HG03103 (cell line): ENCODE measurements around the gene ATG9A.
A peak's percentile ranks its signal among the peaks of the same experiment; 100 is the strongest.
"Not testable (repeated sequence)": the region's sequence is repeated elsewhere in the genome, so short reads cannot be mapped to it uniquely, and the experiment has no call there.

ENCODE experiments used
- ATAC-seq: cut with Tn5 transposase; IDR thresholded peaks from one replicate; pipeline ENCODE4 v1.9.1; 2021; ENCODE audit warnings: low read depth; ENCODE audit not compliant: unreplicated experiment

Gene ATG9A

DNA sequence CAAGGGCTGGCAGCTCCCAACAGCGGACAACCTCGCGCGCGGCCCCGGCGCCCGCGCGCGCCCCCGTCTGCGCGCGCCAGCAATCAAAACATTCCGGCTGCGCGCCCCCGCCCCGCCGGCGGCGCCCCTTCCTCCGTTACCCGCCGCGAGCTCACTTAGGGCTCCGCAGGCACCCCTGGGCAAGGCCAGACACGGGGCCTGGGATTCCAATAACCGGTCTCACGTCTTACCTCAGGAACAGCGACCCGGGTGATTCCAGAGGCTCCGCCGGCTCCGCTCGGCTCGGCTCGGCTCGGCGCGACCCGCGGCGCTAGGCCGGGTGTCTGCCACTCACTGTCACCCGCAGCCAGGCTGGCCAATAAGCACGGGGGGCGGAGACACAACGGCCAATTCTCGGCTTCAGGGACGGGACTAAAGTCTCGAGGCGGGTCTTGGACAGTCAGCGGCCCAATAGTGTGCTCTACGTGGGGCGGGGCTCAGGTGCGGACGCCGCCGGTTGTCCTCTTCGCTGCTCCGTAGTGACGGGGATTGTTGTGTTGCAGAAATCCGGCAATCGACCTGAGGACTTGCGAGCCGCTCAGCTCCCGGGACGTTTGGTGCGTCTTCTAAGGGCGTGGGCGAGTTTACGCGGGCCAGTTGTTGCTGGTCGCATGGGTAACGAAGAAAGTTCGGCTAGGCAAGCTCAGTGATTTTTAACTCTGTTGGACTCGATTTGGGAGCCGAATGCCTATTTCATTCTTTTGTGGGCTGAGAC is at the start of gene ATG9A, which contains the start of gene ANKZF1:
Gene ATG9A (minus strand): TSS at position 332 of the 754 bp plus-strand sequence. CDS start 1,612 bp downstream, outside the sequence.
Gene ANKZF1 (plus strand): TSS at position 502 of the 754 bp plus-strand sequence. CDS start 452 bp downstream, outside the sequence.
- ATAC-seq = peak; percentile 95

GRCh38 chr2:219278655-219279150 is 49.3 kb upstream of the ATG9A start:
- ATAC-seq = no peak

GRCh38 chr2:219277703-219278654 is 48.5 kb upstream of the ATG9A start:
- ATAC-seq = no peak

DNA sequence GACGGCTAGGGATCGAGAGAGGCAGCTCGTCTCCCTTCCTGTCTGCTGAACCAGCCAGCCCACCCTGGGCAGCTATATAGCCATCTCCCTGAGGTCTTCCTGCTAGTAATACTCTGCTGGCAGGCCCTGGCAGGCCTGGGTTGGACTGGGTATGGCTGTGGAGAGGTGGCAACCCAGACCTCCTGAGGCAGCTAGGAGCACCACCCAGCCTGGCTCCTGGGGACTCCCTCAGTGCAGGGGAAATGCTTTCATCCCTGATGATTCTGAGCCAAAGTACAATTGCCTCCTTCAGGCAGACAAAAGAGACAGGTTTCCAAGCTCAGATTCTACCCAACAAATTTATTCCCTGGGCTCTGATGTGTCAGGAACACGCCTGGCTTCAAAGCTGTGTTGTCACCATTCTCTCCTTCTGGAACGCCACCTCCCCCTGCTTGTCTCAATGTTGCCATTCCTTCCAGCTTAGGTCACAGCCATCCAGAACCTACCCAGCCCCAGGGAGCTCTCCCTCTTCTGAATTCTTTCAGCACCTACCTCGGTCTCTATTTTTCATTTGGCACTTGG is 45.0 kb upstream of the ATG9A start:
- ATAC-seq = no peak

DNA sequence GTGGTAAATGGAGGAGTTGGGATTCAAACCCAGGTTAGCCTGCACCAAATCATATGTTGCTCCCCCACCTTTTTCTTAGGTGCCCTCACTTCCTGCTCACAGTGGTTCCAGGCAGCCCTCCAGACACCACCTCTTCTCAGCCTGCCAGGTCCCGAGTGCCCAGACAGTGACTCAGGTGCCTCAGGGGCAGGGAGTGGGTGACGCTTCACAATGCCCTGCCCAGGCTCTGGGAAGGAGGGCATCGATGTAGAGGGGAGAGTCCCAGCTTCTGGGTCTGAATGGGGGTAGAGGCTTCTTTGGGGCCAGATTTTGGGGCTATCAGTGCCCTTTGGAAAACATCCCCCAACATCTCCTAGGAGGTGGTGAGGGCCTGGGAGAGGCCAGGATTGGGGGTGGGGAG is 44.5 kb upstream of the ATG9A start:
- ATAC-seq = no peak

GRCh38 chr2:219272995-219273394 is 43.6 kb upstream of the ATG9A start:
- no peak for ATAC-seq

GRCh38 chr2:219272356-219272755 is 42.9 kb upstream of the ATG9A start:
- ATAC-seq = no peak

- ATAC-seq = no peak
These were observed 41.6 kb upstream of the ATG9A start for GRCh38 chr2:219271021-219271420.

GRCh38 chr2:219270055-219270372 is 40.6 kb upstream of the ATG9A start:
- ATAC-seq = no peak

DNA sequence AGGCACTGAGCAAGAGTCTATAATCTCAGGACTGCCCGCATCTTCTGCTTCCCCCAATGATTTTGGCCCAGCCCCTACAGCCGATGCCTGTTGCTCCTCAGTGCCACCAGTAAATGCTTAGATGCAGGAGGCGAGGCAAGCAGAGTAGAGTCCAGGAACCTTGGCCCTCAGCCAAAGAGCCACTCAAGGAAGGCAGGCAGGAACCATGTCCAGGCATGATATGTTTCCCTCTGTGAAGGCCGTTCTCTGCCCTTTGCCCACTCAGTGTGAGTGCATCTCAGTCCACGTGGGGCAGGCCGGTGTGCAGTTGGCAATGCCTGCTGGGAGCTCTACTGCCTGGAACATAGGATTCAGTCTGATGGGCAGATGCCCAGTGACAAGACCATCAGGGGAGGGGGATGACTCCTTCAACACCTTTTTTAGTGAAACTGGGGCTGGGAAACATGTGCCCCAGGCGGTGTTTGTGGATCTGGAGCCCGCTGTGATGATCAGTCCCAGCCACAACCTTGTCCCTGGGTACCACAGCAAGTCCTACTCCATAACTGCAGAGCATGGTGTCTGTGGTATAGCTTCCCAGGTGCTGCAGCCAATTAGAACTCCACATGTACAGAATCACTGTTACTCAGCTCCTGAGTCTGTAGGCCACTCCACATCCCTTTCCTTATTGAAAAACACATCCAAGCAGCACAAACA is 40.1 kb upstream of the ATG9A start:
- ATAC-seq = no peak

GRCh38 chr2:219268294-219268693 is 38.9 kb upstream of the ATG9A start:
- no peak for ATAC-seq

GRCh38 chr2:219266886-219267285 is 37.5 kb upstream of the ATG9A start:
- no peak for ATAC-seq

- no peak for ATAC-seq
These were observed 36.8 kb upstream of the ATG9A start for GRCh38 chr2:219266232-219266631.

DNA sequence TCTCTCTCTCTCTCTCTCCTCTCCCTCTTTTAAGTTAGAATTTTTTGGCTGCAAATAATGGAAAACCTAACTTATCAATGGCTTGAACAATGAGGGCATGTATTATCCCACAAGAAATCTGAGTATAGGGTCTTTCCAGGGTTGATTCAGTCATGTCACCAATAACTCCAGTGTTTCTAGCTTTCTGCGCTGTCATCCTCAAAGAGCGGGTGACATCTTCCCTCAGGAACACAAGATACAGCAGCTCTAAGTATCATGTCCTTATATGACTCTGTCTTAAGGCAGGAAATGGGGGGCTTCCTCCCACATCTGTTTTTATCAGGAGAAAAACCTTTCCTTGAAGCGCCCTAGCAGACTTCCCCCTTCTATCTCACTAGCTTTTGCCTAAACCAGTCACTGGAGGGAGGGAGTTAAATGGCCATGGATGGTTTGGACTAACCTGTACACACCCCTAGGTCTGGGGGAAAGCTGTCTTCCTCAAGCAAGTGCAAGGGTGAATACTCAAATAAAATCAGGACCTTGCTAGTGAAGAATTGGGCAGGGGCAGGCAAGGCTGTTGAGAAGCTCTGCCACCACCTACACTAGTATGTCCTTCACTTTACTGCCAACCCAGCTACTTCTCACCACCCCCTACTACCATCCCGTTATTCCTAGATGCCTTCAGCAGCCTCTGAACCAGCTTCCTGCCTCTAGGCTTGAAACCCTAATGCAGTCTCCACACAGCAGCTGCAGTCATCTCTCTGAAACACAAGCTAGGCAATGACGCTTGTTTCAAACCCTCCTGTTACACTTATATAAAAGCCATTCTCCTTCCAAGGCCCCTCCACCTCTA is 31.8 kb upstream of the ATG9A start:
- no peak for ATAC-seq

GRCh38 chr2:219258942-219259341 is 29.5 kb upstream of the ATG9A start:
- not testable (repeated sequence) for ATAC-seq

GRCh38 chr2:219254590-219255201 is 25.3 kb upstream of the ATG9A start:
- no peak for ATAC-seq

DNA sequence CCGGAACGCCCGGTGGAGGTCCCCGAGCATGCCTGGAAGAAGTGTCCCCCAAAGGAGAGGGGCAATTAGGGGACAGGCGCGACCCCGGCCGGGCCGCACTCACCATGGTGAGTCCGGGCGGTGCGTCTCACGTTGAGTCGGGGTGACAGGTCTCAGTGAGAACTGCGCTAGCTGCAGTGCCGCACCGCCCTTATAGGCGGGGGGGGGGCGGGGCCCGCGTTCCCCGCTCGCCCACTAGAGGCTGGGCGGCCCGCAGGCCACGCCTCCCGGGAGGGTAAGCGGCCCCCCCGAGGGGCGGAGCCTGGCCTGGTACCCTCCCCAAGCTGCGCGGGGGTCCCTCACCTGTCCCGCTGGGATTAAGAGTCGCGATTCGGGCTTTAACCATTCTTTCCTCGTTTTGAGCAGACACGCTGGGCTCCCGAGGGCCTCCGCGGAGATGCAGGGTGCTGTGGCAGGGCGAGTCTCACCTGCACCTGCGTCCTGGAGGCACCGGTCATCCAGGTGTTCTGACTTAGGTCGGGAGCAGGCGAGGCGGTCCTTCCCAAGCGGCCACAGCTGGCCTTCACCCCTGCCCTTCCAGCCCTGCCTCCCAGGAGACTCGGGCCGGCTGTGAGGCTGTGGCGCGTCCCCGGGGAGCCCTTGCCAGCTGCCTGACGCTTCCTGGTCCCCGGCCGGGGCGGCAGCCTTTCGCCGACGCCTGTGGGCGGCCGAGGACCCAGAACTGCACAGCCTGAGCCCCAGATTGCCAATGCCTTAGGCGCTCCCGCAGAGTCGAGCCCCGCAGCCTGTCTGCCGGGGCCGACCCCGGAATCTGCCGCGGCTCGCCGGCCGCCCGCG is 24.5 kb upstream of the ATG9A start, which contains the start of gene TUBA4A:
Gene TUBA4A (minus strand): TSS at position 166 of the 837 bp plus-strand sequence. CDS start 60 bp downstream, at position 106.
- peak; percentile 47 for ATAC-seq
